PC-9 (cell line): ENCODE measurements around the gene APLF. TPM values are rescaled to one million over a fixed set of nuclear protein-coding genes. Genes with fewer than 3 reads are reported as not detected.
"Not testable (repeated sequence)": the region's sequence is repeated elsewhere in the genome, so short reads cannot be mapped to it uniquely, and the experiment has no call there.

Experiments
- BruUV-seq: library from RNA; stranded (reverse); fragments of 400-500 nt; replicated peaks from 2 replicates; lab custom pipeline; 2021; lab: Mats Ljungman, UMichigan
- CTCF ChIA-PET: fragments of 300-600 bp; sonication (Branson Sonifier 250); formaldehyde crosslinking; loops from one replicate; lab custom pipeline; 2022; ENCODE audit warnings: antibody characterized with exemption; lab: Charles Lee
- POLR2A ChIA-PET: fragments of 300-600 bp; sonication (Branson Sonifier 250); formaldehyde crosslinking; loops from one replicate; lab custom pipeline; 2022; ENCODE audit warnings: antibody characterized with exemption; ENCODE audit not compliant: unreplicated experiment; lab: Charles Lee
- DNase-seq, 2 experiments: peaks; one replicate each; pipeline versions ENCODE4 v3.0.0 to v3.0.0-alpha.2; 2015 to 2022; ENCODE audit warnings: mixed read lengths in 1 of 2
- H2AFZ ChIP-seq: fragments of 200-600 bp; sonication (generic); 2 replicates; pipeline ENCODE4 v1.8.1; 2017; ENCODE audit warnings: antibody characterized with exemption
- H3F3A ChIP-seq: fragments of 200-600 bp; sonication (generic); 2 replicates; pipeline ENCODE4 v1.8.1; 2017; ENCODE audit warnings: antibody characterized with exemption, mild to moderate bottlenecking, low read depth; ENCODE audit not compliant: insufficient read depth
- H3K27ac ChIP-seq: fragments of 200-600 bp; sonication (generic); 2 replicates; pipeline ENCODE4 v1.6.1; 2016; ENCODE audit warnings: mixed run types
- H3K27me3 ChIP-seq: fragments of 200-600 bp; sonication (generic); 2 replicates; pipeline ENCODE4 v1.6.1; 2016; ENCODE audit warnings: low read depth, mixed run types; ENCODE audit not compliant: insufficient read depth
- H3K36me3 ChIP-seq: fragments of 200-600 bp; sonication (generic); 2 replicates; pipeline ENCODE4 v1.6.1; 2016; ENCODE audit warnings: low read depth, mixed run types
- H3K4me1 ChIP-seq: fragments of 200-600 bp; sonication (generic); replicated peaks from 2 replicates; pipeline ENCODE4 v1.6.1; 2016; ENCODE audit warnings: mixed run types; ENCODE audit not compliant: insufficient read depth
- H3K4me2 ChIP-seq: fragments of 200-600 bp; sonication (generic); 2 replicates; pipeline ENCODE4 v1.6.1; 2017; ENCODE audit warnings: mixed run types
- H3K4me3 ChIP-seq: fragments of 200-600 bp; sonication (generic); 2 replicates; pipeline ENCODE4 v1.6.1; 2016; ENCODE audit warnings: mixed run types
- H3K79me2 ChIP-seq: fragments of 200-600 bp; sonication (generic); 2 replicates; pipeline ENCODE4 v1.6.1; 2017; ENCODE audit warnings: low read depth, mixed run types
- H3K9me2 ChIP-seq: fragments of 200-600 bp; sonication (generic); 2 replicates; pipeline ENCODE4 v1.8.1; 2017; ENCODE audit warnings: mild to moderate bottlenecking; ENCODE audit not compliant: insufficient read depth
- H3K9me3 ChIP-seq: fragments of 200-600 bp; sonication (generic); 2 replicates; pipeline ENCODE4 v1.8.1; 2016; ENCODE audit warnings: low read depth; ENCODE audit not compliant: insufficient read depth
- H4K20me1 ChIP-seq: fragments of 200-600 bp; sonication (generic); 2 replicates; pipeline ENCODE4 v1.8.1; 2017; ENCODE audit not compliant: insufficient read depth
- EZH2 ChIP-seq: fragments of 200-600 bp; sonication (generic); IDR thresholded peaks from 2 replicates; pipeline ENCODE4 v1.8.0; 2017; ENCODE audit warnings: antibody characterized with exemption, low read depth
- intact Hi-C: fragments of 100-400 bp; cut with micrococcal nuclease; formaldehyde crosslinking; loops from one replicate; pipeline ENCODE4 v1.10.0; 2022; ENCODE audit not compliant: unreplicated experiment
- total RNA-seq: library from RNA; stranded (reverse); gene quantifications from 2 replicates; pipeline ENCODE4 v1.2.3, GENCODE V29; 2021
- TF ChIP-seq, protein P1 (sequence below): fragments of 200-600 bp; sonication (generic); conservative IDR thresholded peaks from 2 replicates; pipeline ENCODE4 v1.6.1; 2017; ENCODE audit warnings: mixed run types, antibody characterized with exemption, mild to moderate bottlenecking, moderate library complexity

The APLF gene
- total RNA-seq, 1 experiment from 2014 or later = 4.5 TPM

DNA sequence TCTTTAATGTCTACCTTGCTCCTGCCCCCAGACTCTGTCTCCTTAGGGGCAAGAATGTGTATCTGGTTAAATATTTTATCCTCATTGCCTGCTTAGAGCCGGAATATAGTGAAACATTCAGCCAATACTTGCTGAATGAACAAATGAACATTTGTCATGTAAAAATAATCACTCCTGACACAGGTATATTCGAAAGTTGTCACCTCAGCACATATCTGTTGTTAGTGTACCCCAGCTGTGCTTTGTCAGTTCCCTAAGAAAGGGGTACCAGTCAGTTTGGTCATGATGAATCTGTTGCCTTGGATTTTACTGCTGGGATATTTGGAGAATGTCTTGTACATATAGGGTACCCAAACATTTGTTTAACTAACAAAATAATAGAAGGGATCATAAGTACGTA, 99.0 kb downstream of the APLF start:
- no peak overlapping the region for H2AFZ ChIP-seq

DNA sequence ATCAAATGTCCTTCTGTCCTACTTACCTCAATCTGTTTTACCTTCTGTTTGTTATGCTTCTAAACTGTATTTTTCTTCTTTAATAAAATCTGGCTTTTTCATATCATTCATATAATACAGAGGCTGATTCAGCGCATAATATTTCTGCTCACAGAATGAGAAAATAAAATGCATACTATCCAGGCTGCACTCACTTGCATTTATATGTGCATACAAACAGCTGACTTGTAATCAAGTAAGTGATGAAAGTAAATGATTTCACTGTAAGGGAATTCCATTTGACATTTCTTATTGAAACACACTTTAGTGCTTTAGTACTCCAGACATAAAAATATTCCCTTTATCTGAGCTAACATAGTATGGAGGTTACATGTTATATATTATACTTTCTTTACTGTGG, 100.7 kb downstream of the APLF start:
- TF ChIP-seq, protein P1, sequence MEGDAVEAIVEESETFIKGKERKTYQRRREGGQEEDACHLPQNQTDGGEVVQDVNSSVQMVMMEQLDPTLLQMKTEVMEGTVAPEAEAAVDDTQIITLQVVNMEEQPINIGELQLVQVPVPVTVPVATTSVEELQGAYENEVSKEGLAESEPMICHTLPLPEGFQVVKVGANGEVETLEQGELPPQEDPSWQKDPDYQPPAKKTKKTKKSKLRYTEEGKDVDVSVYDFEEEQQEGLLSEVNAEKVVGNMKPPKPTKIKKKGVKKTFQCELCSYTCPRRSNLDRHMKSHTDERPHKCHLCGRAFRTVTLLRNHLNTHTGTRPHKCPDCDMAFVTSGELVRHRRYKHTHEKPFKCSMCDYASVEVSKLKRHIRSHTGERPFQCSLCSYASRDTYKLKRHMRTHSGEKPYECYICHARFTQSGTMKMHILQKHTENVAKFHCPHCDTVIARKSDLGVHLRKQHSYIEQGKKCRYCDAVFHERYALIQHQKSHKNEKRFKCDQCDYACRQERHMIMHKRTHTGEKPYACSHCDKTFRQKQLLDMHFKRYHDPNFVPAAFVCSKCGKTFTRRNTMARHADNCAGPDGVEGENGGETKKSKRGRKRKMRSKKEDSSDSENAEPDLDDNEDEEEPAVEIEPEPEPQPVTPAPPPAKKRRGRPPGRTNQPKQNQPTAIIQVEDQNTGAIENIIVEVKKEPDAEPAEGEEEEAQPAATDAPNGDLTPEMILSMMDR = no peak
- no peak for TF ChIP-seq EZH2
- Histone ChIP-seq H3K27ac (no peak overlapping the region), H3K79me2 (no peaks in the 10 kb centered on the region), H3K36me3 (no peaks in the 10 kb centered on the region), H3K4me1 (no peaks in the 10 kb centered on the region), H3K9me2 (no peaks in the 10 kb centered on the region), H3K4me3 (no peak overlapping the region), H3K27me3 (no peaks in the 10 kb centered on the region), H4K20me1 (no peaks in the 10 kb centered on the region), H3K9me3 (no peaks in the 10 kb centered on the region), H2AFZ (no peak overlapping the region), H3F3A (no peaks in the 10 kb centered on the region), H3K4me2 (no peak overlapping the region)
- POLR2A ChIA-PET = no interaction called here
- BruUV-seq = no TSS peak
- DNase-seq = no peak
- intact Hi-C loops = no loop called here
- CTCF ChIA-PET = no interaction called here

More for the DNA sequence above, 99.0 kb downstream of the APLF start:
- no peaks in the 10 kb centered on the region for H3F3A ChIP-seq
- intact Hi-C loops = no loop called here
- no TSS peak for BruUV-seq
- no peak overlapping the region for H3K4me3 ChIP-seq
- no peaks in the 10 kb centered on the region for H4K20me1 ChIP-seq
- no peaks in the 10 kb centered on the region for H3K79me2 ChIP-seq
- no peaks in the 10 kb centered on the region for H3K9me3 ChIP-seq
- no peak for TF ChIP-seq EZH2
- TF ChIP-seq, protein P1 = no peak
- ChIA-PET POLR2A (no interaction called here), CTCF (no interaction called here)
- H3K27me3 ChIP-seq = no peaks in the 10 kb centered on the region
- DNase-seq = no peak
- no peak overlapping the region for H3K4me2 ChIP-seq
- no peak overlapping the region for H3K27ac ChIP-seq
- H3K36me3 ChIP-seq = no peaks in the 10 kb centered on the region
- no peaks in the 10 kb centered on the region for H3K9me2 ChIP-seq
- H3K4me1 ChIP-seq = no peaks in the 10 kb centered on the region

DNA sequence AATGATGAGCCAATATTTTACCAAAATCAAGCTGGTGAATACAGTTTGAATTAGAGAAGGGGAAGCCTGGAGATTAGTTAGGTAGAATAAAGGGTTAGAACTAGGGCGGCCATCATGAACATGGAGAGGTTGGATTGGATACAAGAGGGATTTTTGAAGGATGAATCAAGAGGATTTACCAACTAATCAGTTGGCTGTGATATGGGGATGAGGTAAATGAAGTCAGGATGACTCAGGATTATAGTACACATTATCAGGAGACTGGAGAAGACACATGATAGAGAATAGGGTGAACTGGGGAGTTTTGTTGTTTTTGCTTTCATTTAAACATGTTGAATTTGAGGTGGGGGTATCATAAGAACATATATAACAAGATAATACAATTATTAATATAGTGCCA, 102.2 kb downstream of the APLF start:
- H3K4me3 ChIP-seq = no peak overlapping the region
- H3K4me2 ChIP-seq = no peak overlapping the region
- H3K9me3 ChIP-seq = no peaks in the 10 kb centered on the region
- no peaks in the 10 kb centered on the region for H4K20me1 ChIP-seq
- DNase-seq = no peak
- no peaks in the 10 kb centered on the region for H3F3A ChIP-seq
- ChIA-PET POLR2A (interaction anchor here (0.6 kb wide), 1 partner anchor 139 kb away, joined by 3 read pairs; no protein-coding TSS in a partner anchor), CTCF (no interaction called here)
- BruUV-seq = no TSS peak
- H3K4me1 ChIP-seq = no peaks in the 10 kb centered on the region
- no peak overlapping the region for H2AFZ ChIP-seq
- no peaks in the 10 kb centered on the region for H3K79me2 ChIP-seq
- no peaks in the 10 kb centered on the region for H3K36me3 ChIP-seq
- no peaks in the 10 kb centered on the region for H3K27me3 ChIP-seq
- intact Hi-C loops = no loop called here
- H3K9me2 ChIP-seq = no peaks in the 10 kb centered on the region
- TF ChIP-seq, protein P1 = no peak
- TF ChIP-seq EZH2 = no peak
- no peak overlapping the region for H3K27ac ChIP-seq

DNA sequence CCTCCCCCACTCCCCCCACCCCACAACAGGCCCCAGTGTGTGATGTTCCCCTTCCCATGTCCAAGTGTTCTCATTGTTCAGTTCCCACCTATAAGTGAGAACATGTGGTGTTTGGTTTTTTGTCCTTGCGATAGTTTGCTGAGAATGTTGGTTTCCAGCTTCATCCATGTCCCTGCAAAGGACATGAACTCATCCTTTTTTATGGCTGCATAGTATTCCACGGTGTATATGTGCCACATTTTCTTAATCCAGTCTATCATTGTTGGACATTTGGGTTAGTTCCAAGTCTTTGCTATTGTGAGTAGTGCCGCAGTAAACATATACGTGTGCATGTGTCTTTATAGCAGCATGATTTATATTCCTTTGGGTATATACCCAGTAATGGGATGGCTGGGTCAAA, 103.0 kb downstream of the APLF start:
- H3K4me3 ChIP-seq, H3K9me2 ChIP-seq, intact Hi-C loops, POLR2A ChIA-PET, DNase-seq, H3K9me3 ChIP-seq, H3K4me1 ChIP-seq, BruUV-seq, H3K4me2 ChIP-seq, H3K27ac ChIP-seq, H3F3A ChIP-seq, H4K20me1 ChIP-seq, H2AFZ ChIP-seq, H3K27me3 ChIP-seq, CTCF ChIA-PET, H3K36me3 ChIP-seq, H3K79me2 ChIP-seq: not testable (repeated sequence)
